Measurements from ENCODE around the gene PHACTR3.

Gene PHACTR3

GRCh38 chr20:59824711-59825562 lies 220.6 kb downstream of the PHACTR3 start:
- Histone ChIP-seq H3K27me3 (ENCODE audit: insufficient read depth, low read length) (peaks cover 42% of the 10 kb centered on the region), H3K4me3 (ENCODE audit: low read depth, low read length) (no peak overlapping the region), H2AFZ (ENCODE audit: low read length, unreplicated experiment) (no peak overlapping the region), H3K4me1 (ENCODE audit: control insufficient read depth, insufficient read depth, low read length, unreplicated experiment) (no peaks in the 10 kb centered on the region), H3K79me2 (ENCODE audit: control insufficient read depth, insufficient read depth, low read length, unreplicated experiment) (no peaks in the 10 kb centered on the region), H3K27ac (ENCODE audit: low read depth, low read length) (no peak overlapping the region), H3K36me3 (ENCODE audit: insufficient read depth, low read length) (no peaks in the 10 kb centered on the region)

- Histone ChIP-seq H3K36me3 (ENCODE audit: insufficient read depth, low read length) (no peaks in the 10 kb centered on the region), H3K4me3 (ENCODE audit: low read depth, low read length) (no peak overlapping the region), H3K27me3 (ENCODE audit: insufficient read depth, low read length) (peaks cover 48% of the 10 kb centered on the region), H3K27ac (ENCODE audit: low read depth, low read length) (no peak overlapping the region), H3K4me1 (ENCODE audit: control insufficient read depth, insufficient read depth, low read length, unreplicated experiment) (no peaks in the 10 kb centered on the region), H2AFZ (ENCODE audit: low read length, unreplicated experiment) (no peak overlapping the region), H3K79me2 (ENCODE audit: control insufficient read depth, insufficient read depth, low read length, unreplicated experiment) (no peaks in the 10 kb centered on the region)
Measured at GRCh38 chr20:59825563-59825920, 221.2 kb downstream of the PHACTR3 start.

GRCh38 chr20:59825944-59826759 lies 221.8 kb downstream of the PHACTR3 start:
- no peaks in the 10 kb centered on the region for H3K36me3 ChIP-seq (ENCODE audit: insufficient read depth, low read length)
- H3K4me1 ChIP-seq (ENCODE audit: control insufficient read depth, insufficient read depth, low read length, unreplicated experiment): no peaks in the 10 kb centered on the region

GRCh38 chr20:59827138-59828056 lies 223.1 kb downstream of the PHACTR3 start:
- H3K79me2 ChIP-seq (ENCODE audit: control insufficient read depth, insufficient read depth, low read length, unreplicated experiment): no peaks in the 10 kb centered on the region
- H3K36me3 ChIP-seq (ENCODE audit: insufficient read depth, low read length): no peaks in the 10 kb centered on the region
- no peak overlapping the region for H3K4me3 ChIP-seq (ENCODE audit: low read depth, low read length)
- no peak overlapping the region for H2AFZ ChIP-seq (ENCODE audit: low read length, unreplicated experiment)
- peaks cover 51% of the 10 kb centered on the region for H3K27me3 ChIP-seq (ENCODE audit: insufficient read depth, low read length)
- H3K27ac ChIP-seq (ENCODE audit: low read depth, low read length): no peak overlapping the region
- H3K4me1 ChIP-seq (ENCODE audit: control insufficient read depth, insufficient read depth, low read length, unreplicated experiment): no peaks in the 10 kb centered on the region

More at GRCh38 chr20:59825944-59826759, 221.8 kb downstream of the PHACTR3 start:
- no peak overlapping the region for H3K4me3 ChIP-seq (ENCODE audit: low read depth, low read length)
- H3K79me2 ChIP-seq (ENCODE audit: control insufficient read depth, insufficient read depth, low read length, unreplicated experiment): no peaks in the 10 kb centered on the region
- H3K27ac ChIP-seq (ENCODE audit: low read depth, low read length): no peak overlapping the region
- H2AFZ ChIP-seq (ENCODE audit: low read length, unreplicated experiment): no peak overlapping the region
- H3K27me3 ChIP-seq (ENCODE audit: insufficient read depth, low read length): peaks cover 50% of the 10 kb centered on the region

- no peak overlapping the region for H2AFZ ChIP-seq (ENCODE audit: low read length, unreplicated experiment)
- H3K36me3 ChIP-seq (ENCODE audit: insufficient read depth, low read length): no peaks in the 10 kb centered on the region
- H3K4me3 ChIP-seq (ENCODE audit: low read depth, low read length): no peak overlapping the region
- no peak overlapping the region for H3K27ac ChIP-seq (ENCODE audit: low read depth, low read length)
- H3K4me1 ChIP-seq (ENCODE audit: control insufficient read depth, insufficient read depth, low read length, unreplicated experiment): no peaks in the 10 kb centered on the region
- no peaks in the 10 kb centered on the region for H3K79me2 ChIP-seq (ENCODE audit: control insufficient read depth, insufficient read depth, low read length, unreplicated experiment)
- peaks cover 60% of the 10 kb centered on the region for H3K27me3 ChIP-seq (ENCODE audit: insufficient read depth, low read length)
Measured at GRCh38 chr20:59828125-59829053, 224.0 kb downstream of the PHACTR3 start.

- Histone ChIP-seq H3K27ac (ENCODE audit: low read depth, low read length) (no peak overlapping the region), H3K36me3 (ENCODE audit: insufficient read depth, low read length) (no peaks in the 10 kb centered on the region)
Measured at GRCh38 chr20:59829054-59829785, 224.9 kb downstream of the PHACTR3 start.

GRCh38 chr20:59829786-59830664 lies 225.7 kb downstream of the PHACTR3 start:
- Histone ChIP-seq H2AFZ (ENCODE audit: low read length, unreplicated experiment) (no peak overlapping the region), H3K4me3 (ENCODE audit: low read depth, low read length) (no peak overlapping the region), H3K79me2 (ENCODE audit: control insufficient read depth, insufficient read depth, low read length, unreplicated experiment) (no peaks in the 10 kb centered on the region), H3K36me3 (ENCODE audit: insufficient read depth, low read length) (no peaks in the 10 kb centered on the region), H3K27ac (ENCODE audit: low read depth, low read length) (no peak overlapping the region), H3K27me3 (ENCODE audit: insufficient read depth, low read length) (peaks cover 60% of the 10 kb centered on the region), H3K4me1 (ENCODE audit: control insufficient read depth, insufficient read depth, low read length, unreplicated experiment) (peaks cover 2% of the 10 kb centered on the region)

More at GRCh38 chr20:59829054-59829785, 224.9 kb downstream of the PHACTR3 start:
- Histone ChIP-seq H3K27me3 (ENCODE audit: insufficient read depth, low read length) (peaks cover 63% of the 10 kb centered on the region), H3K79me2 (ENCODE audit: control insufficient read depth, insufficient read depth, low read length, unreplicated experiment) (no peaks in the 10 kb centered on the region), H3K4me1 (ENCODE audit: control insufficient read depth, insufficient read depth, low read length, unreplicated experiment) (no peaks in the 10 kb centered on the region), H2AFZ (ENCODE audit: low read length, unreplicated experiment) (no peak overlapping the region), H3K4me3 (ENCODE audit: low read depth, low read length) (no peak overlapping the region)

- no peak overlapping the region for H3K27ac ChIP-seq (ENCODE audit: low read depth, low read length)
- no peak overlapping the region for H3K4me3 ChIP-seq (ENCODE audit: low read depth, low read length)
Measured at GRCh38 chr20:59830665-59831023, 226.3 kb downstream of the PHACTR3 start.

More at GRCh38 chr20:59830665-59831023, 226.3 kb downstream of the PHACTR3 start:
- H3K27me3 ChIP-seq (ENCODE audit: insufficient read depth, low read length): peaks cover 54% of the 10 kb centered on the region
- no peak overlapping the region for H2AFZ ChIP-seq (ENCODE audit: low read length, unreplicated experiment)
- no peaks in the 10 kb centered on the region for H3K79me2 ChIP-seq (ENCODE audit: control insufficient read depth, insufficient read depth, low read length, unreplicated experiment)
- H3K36me3 ChIP-seq (ENCODE audit: insufficient read depth, low read length): no peaks in the 10 kb centered on the region
- peaks cover 8% of the 10 kb centered on the region for H3K4me1 ChIP-seq (ENCODE audit: control insufficient read depth, insufficient read depth, low read length, unreplicated experiment)
